ENCODE results near the gene CDH11. TPM values are rescaled to one million over a fixed set of nuclear protein-coding genes. Genes with fewer than 3 reads are reported as not detected.

Gene CDH11
- total and polyA plus RNA-seq, 4 donors, result 0.72 to 5.3 (median 1.9) TPM

DNA sequence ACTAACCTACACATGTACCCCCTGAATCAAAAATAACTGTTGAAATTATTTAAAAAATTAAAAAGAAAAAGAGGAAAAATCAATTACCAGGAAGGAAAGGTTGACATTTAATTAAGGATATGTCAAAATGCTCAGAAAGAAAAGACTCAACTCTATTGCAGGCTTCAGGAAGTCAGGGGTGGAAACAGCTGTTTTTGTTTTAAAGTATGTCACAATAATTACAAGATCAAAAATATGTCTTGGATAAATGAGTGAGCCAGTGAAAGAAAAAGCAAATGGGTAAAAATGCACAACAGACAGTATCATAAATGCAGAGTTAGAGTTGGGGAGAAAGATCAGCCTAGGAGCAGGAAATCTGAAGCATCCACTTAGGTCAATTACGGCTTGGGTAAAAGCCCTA is 146.0 kb downstream of the CDH11 start:
- H3K36me3 ChIP-seq (ENCODE audit: control insufficient read depth in 4 of 4, insufficient read depth in 3 of 4, low read depth in 1 of 4, low read length in 3 of 4), result no peaks in the 10 kb centered on the region
- no peak overlapping the region for H3K4me3 ChIP-seq (ENCODE audit: low read depth in 1 of 3, low read length in 3 of 3)
- H3K27ac ChIP-seq (ENCODE audit: low read depth in 1 of 2, low read length in 2 of 2), result no peak overlapping the region
- 78% methylated on average over 1 of the region's 1 CpG for WGBS
- TF ChIP-seq HNF4A (conservative IDR thresholded peaks at IDR 0.05) (no peak), JUND (IDR thresholded peaks at IDR 0.05) (no peak)
- TF ChIP-seq, protein P1, sequence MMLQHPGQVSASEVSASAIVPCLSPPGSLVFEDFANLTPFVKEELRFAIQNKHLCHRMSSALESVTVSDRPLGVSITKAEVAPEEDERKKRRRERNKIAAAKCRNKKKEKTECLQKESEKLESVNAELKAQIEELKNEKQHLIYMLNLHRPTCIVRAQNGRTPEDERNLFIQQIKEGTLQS (IDR thresholded peaks at IDR 0.05), result no peak
- H3K9ac ChIP-seq (ENCODE audit: low read depth in 1 of 2, low read length in 2 of 2), result no peak overlapping the region
- no peak for DNase-seq (ENCODE audit: low spot score)
- no peaks in the 10 kb centered on the region for H3K27me3 ChIP-seq (ENCODE audit: control insufficient read depth in 4 of 4, insufficient read depth in 4 of 4, low read length in 3 of 4)
- H3K9me3 ChIP-seq (ENCODE audit: control insufficient read depth in 4 of 4, low read length in 3 of 4), result no peaks in the 10 kb centered on the region
- H3K4me1 ChIP-seq (ENCODE audit: control insufficient read depth in 4 of 4, insufficient read depth in 4 of 4, low read length in 3 of 4), result no peaks in the 10 kb centered on the region

DNA sequence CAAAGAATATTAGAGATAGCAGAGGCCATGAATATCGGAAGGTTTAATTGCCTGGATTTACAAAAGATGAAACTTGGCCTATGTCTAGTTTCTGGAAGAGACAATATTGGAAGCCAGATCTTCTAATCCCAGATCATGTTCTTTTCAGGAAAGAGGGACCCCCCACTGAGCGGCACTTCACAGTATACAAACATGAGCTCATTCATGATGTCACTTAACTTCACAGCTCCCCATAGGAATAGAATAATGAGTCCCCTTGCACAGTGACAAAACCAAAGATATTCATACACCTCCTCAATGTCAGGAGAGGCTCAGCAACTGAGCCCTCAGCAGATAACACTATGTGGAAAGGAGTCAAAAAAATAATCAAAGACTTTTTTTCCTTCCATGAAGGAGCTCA is 147.5 kb downstream of the CDH11 start:
- Histone ChIP-seq H3K9me3 (ENCODE audit: control insufficient read depth in 4 of 4, low read length in 3 of 4) (no peaks in the 10 kb centered on the region), H3K4me3 (ENCODE audit: low read depth in 1 of 3, low read length in 3 of 3) (no peak overlapping the region), H3K27me3 (ENCODE audit: control insufficient read depth in 4 of 4, insufficient read depth in 4 of 4, low read length in 3 of 4) (no peaks in the 10 kb centered on the region), H3K27ac (ENCODE audit: low read depth in 1 of 2, low read length in 2 of 2) (no peak overlapping the region), H3K9ac (ENCODE audit: low read depth in 1 of 2, low read length in 2 of 2) (no peak overlapping the region), H3K4me1 (ENCODE audit: control insufficient read depth in 4 of 4, insufficient read depth in 4 of 4, low read length in 3 of 4) (no peaks in the 10 kb centered on the region), H3K36me3 (ENCODE audit: control insufficient read depth in 4 of 4, insufficient read depth in 3 of 4, low read depth in 1 of 4, low read length in 3 of 4) (no peaks in the 10 kb centered on the region)
- 89% methylated on average over 2 of the region's 2 CpGs for WGBS
- no peak for TF ChIP-seq RAD21 (IDR thresholded peaks at IDR 0.05)
- TF ChIP-seq EGR1 (IDR thresholded peaks at IDR 0.05; ENCODE audit: low read depth in 2 of 2), result no peak
- TF ChIP-seq HNF4G (IDR thresholded peaks at IDR 0.05), result no peak
- TF ChIP-seq, protein P1 (IDR thresholded peaks at IDR 0.05), result no peak
- no peak for TF ChIP-seq JUND (IDR thresholded peaks at IDR 0.05)
- no peak for TF ChIP-seq FOXA1 (IDR thresholded peaks at IDR 0.05)
- no peak for TF ChIP-seq ZBTB33 (IDR thresholded peaks at IDR 0.05)
- no peak for TF ChIP-seq RXRA (IDR thresholded peaks at IDR 0.05)
- no peak for TF ChIP-seq SP1 (IDR thresholded peaks at IDR 0.05)
- TF ChIP-seq, protein P2, sequence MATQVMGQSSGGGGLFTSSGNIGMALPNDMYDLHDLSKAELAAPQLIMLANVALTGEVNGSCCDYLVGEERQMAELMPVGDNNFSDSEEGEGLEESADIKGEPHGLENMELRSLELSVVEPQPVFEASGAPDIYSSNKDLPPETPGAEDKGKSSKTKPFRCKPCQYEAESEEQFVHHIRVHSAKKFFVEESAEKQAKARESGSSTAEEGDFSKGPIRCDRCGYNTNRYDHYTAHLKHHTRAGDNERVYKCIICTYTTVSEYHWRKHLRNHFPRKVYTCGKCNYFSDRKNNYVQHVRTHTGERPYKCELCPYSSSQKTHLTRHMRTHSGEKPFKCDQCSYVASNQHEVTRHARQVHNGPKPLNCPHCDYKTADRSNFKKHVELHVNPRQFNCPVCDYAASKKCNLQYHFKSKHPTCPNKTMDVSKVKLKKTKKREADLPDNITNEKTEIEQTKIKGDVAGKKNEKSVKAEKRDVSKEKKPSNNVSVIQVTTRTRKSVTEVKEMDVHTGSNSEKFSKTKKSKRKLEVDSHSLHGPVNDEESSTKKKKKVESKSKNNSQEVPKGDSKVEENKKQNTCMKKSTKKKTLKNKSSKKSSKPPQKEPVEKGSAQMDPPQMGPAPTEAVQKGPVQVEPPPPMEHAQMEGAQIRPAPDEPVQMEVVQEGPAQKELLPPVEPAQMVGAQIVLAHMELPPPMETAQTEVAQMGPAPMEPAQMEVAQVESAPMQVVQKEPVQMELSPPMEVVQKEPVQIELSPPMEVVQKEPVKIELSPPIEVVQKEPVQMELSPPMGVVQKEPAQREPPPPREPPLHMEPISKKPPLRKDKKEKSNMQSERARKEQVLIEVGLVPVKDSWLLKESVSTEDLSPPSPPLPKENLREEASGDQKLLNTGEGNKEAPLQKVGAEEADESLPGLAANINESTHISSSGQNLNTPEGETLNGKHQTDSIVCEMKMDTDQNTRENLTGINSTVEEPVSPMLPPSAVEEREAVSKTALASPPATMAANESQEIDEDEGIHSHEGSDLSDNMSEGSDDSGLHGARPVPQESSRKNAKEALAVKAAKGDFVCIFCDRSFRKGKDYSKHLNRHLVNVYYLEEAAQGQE (IDR thresholded peaks at IDR 0.05), result no peak
- no peak for TF ChIP-seq FOXA2 (IDR thresholded peaks at IDR 0.05)
- TF ChIP-seq HNF4A (conservative IDR thresholded peaks at IDR 0.05), result no peak
- no peak for TF ChIP-seq TAF1 (conservative IDR thresholded peaks at IDR 0.05)
- no peak for TF ChIP-seq MAX (IDR thresholded peaks at IDR 0.05)
- TF ChIP-seq GABPA (IDR thresholded peaks at IDR 0.05 in 1 of 2, conservative IDR thresholded peaks at IDR 0.05 in 1 of 2), result no peak
- no peak for TF ChIP-seq NR2F2 (IDR thresholded peaks at IDR 0.05)
- no peak for DNase-seq (ENCODE audit: low spot score)

Data from liver (tissue), 9 donors.